Kidney epithelial cell (primary cell): ENCODE data around the gene CABP7. TPM values are rescaled to one million over a fixed set of nuclear protein-coding genes. Genes with fewer than 3 reads are reported as not detected.
"Not testable (repeated sequence)": the region's sequence is repeated elsewhere in the genome, so short reads cannot be mapped to it uniquely, and the experiment has no call there.

Source experiments
- DNase-seq: peaks from one replicate; pipeline ENCODE4 v3.0.0-alpha.2; 2010; ENCODE audit warnings: low read depth
- H3K27me3 ChIP-seq: 2 replicates; pipeline ENCODE4 v1.6.0; 2011; ENCODE audit warnings: low read length; ENCODE audit not compliant: control insufficient read depth, insufficient read depth
- H3K36me3 ChIP-seq: 2 replicates; pipeline ENCODE4 v1.5.1; 2011; ENCODE audit warnings: low read length; ENCODE audit not compliant: control insufficient read depth, insufficient read depth
- H3K4me3 ChIP-seq: 2 replicates; pipeline ENCODE4 v1.5.1; 2011; ENCODE audit warnings: low read depth, mild to moderate bottlenecking, control low read depth, low read length
- total RNA-seq: library from RNA; depleted of rRNA; stranded (reverse); fragments of >200 nt; gene quantifications from 2 replicates; pipeline ENCODE4 v1.2.3, GENCODE V29; 2015
- TF ChIP-seq, protein P1 (sequence below): IDR thresholded peaks from 2 replicates; pipeline ENCODE4 v1.5.1; 2011; ENCODE audit warnings: mild to moderate bottlenecking, moderate library complexity, low read length, control low read depth, inconsistent platforms; ENCODE audit not compliant: insufficient read depth, poor library complexity, severe bottlenecking

CABP7 gene
- total RNA-seq, 1 donor from 2014 or later = not detected

DNA sequence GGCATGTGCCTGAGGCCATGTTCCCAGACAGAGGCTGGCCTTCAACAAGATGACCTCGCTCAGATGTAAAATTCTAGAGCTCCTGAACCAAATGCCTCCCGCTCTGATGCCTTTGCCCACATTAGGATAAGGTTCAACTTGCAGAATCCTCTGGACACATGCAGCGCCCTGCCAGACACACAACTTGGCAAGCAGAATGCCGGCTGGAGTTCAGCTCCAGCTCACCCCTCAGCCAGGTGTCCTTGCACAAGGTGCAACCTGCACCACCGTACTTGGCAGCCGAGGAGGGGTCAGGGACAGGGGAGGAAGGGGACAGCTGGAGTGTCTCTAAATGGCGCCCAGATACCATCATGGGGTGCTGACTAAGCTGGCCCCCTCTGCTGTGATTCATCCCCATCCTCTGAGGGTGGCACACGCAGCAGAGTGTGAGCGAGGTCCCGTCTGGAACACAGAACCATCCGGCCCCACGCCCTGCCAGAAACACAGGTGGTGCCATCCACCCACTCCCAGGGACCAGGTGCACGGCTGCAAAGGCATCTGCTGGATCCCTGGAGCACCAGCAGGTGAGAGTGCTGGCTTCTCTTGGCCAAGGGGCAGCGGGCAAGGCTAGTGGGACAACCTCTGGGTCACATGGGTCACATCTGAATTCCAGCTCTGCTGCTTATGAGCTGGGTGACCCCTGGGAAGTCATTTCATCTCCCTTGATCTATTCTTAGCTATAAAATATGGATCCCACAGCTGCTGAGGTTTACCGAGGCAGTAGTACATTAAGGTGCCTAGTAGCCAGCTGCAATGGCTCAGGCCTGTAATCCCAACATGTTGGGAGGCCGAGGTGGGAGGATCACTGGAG lies 34.2 kb downstream of the CABP7 start:
- Histone ChIP-seq H3K27me3 (no peaks in the 10 kb centered on the region), H3K36me3 (no peaks in the 10 kb centered on the region), H3K4me3 (no peak overlapping the region)
- no peak for DNase-seq
- TF ChIP-seq, protein P1, sequence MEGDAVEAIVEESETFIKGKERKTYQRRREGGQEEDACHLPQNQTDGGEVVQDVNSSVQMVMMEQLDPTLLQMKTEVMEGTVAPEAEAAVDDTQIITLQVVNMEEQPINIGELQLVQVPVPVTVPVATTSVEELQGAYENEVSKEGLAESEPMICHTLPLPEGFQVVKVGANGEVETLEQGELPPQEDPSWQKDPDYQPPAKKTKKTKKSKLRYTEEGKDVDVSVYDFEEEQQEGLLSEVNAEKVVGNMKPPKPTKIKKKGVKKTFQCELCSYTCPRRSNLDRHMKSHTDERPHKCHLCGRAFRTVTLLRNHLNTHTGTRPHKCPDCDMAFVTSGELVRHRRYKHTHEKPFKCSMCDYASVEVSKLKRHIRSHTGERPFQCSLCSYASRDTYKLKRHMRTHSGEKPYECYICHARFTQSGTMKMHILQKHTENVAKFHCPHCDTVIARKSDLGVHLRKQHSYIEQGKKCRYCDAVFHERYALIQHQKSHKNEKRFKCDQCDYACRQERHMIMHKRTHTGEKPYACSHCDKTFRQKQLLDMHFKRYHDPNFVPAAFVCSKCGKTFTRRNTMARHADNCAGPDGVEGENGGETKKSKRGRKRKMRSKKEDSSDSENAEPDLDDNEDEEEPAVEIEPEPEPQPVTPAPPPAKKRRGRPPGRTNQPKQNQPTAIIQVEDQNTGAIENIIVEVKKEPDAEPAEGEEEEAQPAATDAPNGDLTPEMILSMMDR = no peak

DNA sequence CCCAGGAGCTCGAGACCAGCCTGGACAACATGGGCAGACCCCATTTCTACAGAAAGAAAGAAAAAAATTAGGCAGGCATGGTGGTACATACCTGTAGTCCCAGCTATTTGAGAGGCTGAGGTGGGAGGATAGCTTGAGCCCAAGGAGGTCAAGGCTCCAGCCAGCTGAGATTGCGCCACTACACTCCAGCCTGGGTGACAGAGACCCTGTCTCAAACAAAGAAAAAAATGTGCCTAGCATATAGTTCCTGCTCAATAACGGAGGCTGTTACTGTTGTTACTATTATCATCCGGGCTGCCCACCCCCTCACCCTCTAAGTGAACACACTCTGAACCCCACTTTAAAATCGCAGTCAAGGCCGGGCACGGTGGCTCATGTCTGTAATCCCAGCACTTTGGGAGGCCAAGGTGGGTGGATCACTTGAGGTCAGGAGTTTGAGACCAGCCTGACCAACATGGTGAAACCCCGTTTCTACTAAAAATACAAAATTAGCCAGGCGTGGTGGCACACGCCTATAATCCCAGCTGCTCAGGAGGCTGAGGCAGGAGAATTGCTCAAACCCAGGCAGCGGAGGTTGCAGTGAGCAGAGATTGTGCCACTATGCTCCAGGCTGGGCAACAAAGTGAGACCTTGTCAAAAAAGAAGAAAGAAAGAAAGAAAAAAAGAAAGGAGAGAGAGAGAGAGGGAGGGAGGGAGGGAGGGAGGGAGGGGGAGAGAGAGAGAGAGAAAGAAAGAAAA lies 35.0 kb downstream of the CABP7 start:
- not testable (repeated sequence) for DNase-seq, H3K27me3 ChIP-seq, H3K36me3 ChIP-seq, H3K4me3 ChIP-seq

DNA sequence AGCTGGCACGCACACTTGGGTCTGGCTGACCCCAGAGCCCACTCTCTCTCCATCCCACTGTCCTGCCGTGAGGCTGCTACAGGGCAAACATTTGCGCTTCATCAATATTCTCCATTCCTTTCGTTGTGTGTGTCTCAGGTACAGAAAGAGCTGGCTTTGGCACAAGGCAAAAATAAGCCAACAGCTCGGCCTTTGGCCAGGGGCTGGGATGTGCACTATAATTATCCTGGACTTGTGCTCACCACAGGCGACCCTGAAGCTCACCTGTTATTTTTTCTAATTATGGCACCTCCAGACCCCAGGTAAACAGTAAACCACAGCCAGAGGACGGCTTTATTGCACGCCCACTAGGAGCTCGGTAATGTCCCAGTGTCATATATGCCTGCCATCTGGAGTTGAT lies 36.1 kb downstream of the CABP7 start:
- no peaks in the 10 kb centered on the region for H3K36me3 ChIP-seq
- DNase-seq = no peak
- TF ChIP-seq, protein P1 = no peak
- no peaks in the 10 kb centered on the region for H3K27me3 ChIP-seq
- H3K4me3 ChIP-seq = no peak overlapping the region

DNA sequence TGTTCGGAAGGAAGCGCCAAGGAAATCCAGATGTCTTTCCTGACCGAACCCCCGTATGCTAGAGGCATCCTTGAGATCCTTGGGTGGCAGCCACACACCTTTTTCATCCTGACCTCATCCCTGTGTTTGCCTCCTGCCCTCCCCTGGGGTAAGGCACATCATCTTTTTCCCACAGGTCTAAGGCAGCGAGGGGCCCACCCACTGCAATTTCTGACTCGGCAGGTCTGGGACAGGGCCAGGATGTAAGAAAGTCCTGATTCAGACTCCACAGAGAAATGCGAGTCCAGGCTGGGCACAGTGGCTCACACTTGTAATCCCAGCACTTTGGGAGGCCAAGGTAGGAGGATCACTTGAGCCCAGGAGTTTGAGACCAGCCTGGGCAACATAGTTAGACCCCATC lies 36.5 kb downstream of the CABP7 start:
- Histone ChIP-seq H3K36me3 (no peaks in the 10 kb centered on the region), H3K4me3 (no peak overlapping the region), H3K27me3 (no peaks in the 10 kb centered on the region)
- TF ChIP-seq, protein P1 = no peak
- no peak for DNase-seq

DNA sequence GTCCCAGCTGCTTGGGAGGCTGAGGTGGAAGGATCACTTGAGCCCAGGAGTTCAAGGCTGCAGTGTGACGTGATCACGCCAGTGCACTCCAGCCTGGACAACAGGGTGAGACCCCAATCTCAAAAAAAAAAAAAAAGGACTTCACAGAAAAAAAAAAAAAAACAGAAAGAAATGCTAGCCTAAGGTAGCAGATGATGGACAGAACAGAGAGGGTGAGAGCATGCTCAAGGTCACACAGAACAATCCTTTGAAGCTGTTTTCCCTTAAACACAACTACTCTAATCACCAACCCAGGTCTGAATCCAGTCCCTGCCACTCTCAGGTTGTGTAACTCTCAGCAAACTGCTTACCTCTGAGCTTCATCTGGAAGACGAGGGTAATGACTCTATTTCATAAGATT lies 37.3 kb downstream of the CABP7 start:
- Histone ChIP-seq H3K27me3 (no peaks in the 10 kb centered on the region), H3K36me3 (no peaks in the 10 kb centered on the region), H3K4me3 (no peak overlapping the region)
- DNase-seq = no peak
- TF ChIP-seq, protein P1 = no peak

DNA sequence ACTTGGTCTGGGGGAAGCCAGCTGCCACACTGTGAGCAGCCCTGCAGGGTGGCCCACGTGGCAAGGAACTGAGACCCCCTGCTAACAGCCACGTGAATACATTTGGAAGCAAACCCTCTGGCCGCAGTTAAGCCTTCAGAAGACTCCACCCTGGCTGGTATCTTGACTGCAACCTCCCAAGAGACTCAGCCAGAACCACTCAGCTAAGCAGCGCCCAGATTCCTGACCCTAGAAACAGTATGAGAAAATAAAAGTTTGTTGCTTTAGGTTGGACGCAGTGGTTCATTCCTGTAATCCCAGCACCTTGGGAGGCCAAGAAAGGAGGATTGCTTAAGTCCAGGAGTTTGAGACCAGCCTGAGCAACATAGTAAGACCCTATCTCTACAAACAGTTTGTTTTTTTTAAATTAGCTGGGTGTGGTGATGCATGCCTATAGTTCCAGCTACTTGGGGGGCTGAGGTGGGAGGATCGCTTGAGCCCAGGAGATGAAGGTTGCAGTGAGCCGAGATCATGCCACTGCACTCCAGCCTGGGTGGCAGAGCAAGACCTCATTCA lies 38.3 kb downstream of the CABP7 start:
- TF ChIP-seq, protein P1 = no peak
- no peak for DNase-seq
- Histone ChIP-seq H3K36me3 (no peaks in the 10 kb centered on the region), H3K27me3 (no peaks in the 10 kb centered on the region), H3K4me3 (no peak overlapping the region)
